K562 (cell line): Measurements from ENCODE around the gene PGGHG. TPM values are rescaled to one million over a fixed set of nuclear protein-coding genes. Genes with fewer than 3 reads are reported as not detected.

Experiments
- ATAC-seq: fragments of 200-7000 bp; cut with Tn5 transposase; 3 replicates; pipeline ENCODE4 v1.9.1; 2020; ENCODE audit warnings: moderate library complexity
- BruUV-seq: library from RNA; stranded (reverse); fragments of 400-500 nt; replicated peaks from 2 replicates; lab custom pipeline; 2021; lab: Mats Ljungman, UMichigan
- CTCF ChIA-PET: fragments of 300-600 bp; formaldehyde crosslinking; extraction: SDS; loops from one replicate; lab custom pipeline; 2021; ENCODE audit warnings: low intra/inter-chr PET ratio; lab: Yijun Ruan, JAX
- POLR2A ChIA-PET: fragments of 300-600, 350-650 bp; sonication (Branson Sonifier 250); formaldehyde crosslinking; extraction: SDS; loops from one replicate; lab custom pipeline; 2021; ENCODE audit warnings: antibody characterized with exemption, inconsistent platforms; lab: Yijun Ruan, JAX
- DNase-seq, 4 experiments: peaks; one replicate each; pipeline versions ENCODE4 v3.0.0 to v3.0.0-alpha.2; 2011 to 2018; ENCODE audit warnings: low spot score in 3 of 4, mixed read lengths in 3 of 4; ENCODE audit errors: extremely low read depth in 1 of 4
- FAIRE-seq: peaks from 2 replicates; lab custom pipeline; 2011; peaks lifted over from hg19 to GRCh38; lab: Jason Lieb, UNC
- H2AFZ ChIP-seq: 2 replicates; pipeline ENCODE4 v1.6.0; 2011; ENCODE audit warnings: low read depth, low read length, control low read depth, inconsistent platforms
- H3K27ac ChIP-seq: fragments of 200-600 bp; 3 replicates; pipeline ENCODE4 v1.8.0; 2011; ENCODE audit warnings: low read depth, mild to moderate bottlenecking, control low read depth, inconsistent platforms, low read length, moderate library complexity, mixed read lengths; ENCODE audit errors: extremely low read depth
- H3K27me3 ChIP-seq, 2 experiments: fragments of 300-600 bp in 1 of 2; 2 replicates in 1 of 2; 3 replicates in 1 of 2; pipeline versions ENCODE4 v1.6.0 to v1.8.0; 2011; ENCODE audit warnings: inconsistent platforms in 2 of 2, low read length in 2 of 2, mild to moderate bottlenecking in 1 of 2, mixed read lengths in 1 of 2, moderate library complexity in 1 of 2; ENCODE audit not compliant: control insufficient read depth in 2 of 2, insufficient read depth in 2 of 2
- H3K36me3 ChIP-seq: fragments of 300-600 bp; 3 replicates; pipeline ENCODE4 v1.8.0; 2011; ENCODE audit warnings: mild to moderate bottlenecking, low read length, inconsistent platforms; ENCODE audit not compliant: control insufficient read depth, insufficient read depth
- H3K4me1 ChIP-seq, 2 experiments: fragments of 200-600 bp in 1 of 2; replicated peaks in 1 of 2; 2 replicates in 1 of 2; 3 replicates in 1 of 2; pipeline versions ENCODE4 v1.5.1 to v1.8.0; 2011; ENCODE audit warnings: inconsistent platforms in 2 of 2, low read length in 2 of 2, mild to moderate bottlenecking in 1 of 2, mixed read lengths in 1 of 2, moderate library complexity in 1 of 2; ENCODE audit not compliant: control insufficient read depth in 2 of 2, insufficient read depth in 2 of 2
- H3K4me2 ChIP-seq: 2 replicates; pipeline ENCODE4 v1.6.1; 2011; ENCODE audit warnings: low read length, control low read depth, inconsistent platforms, mixed read lengths; ENCODE audit not compliant: insufficient read depth
- H3K4me3 ChIP-seq: fragments of 200-600 bp; sonication (generic), shearing (Covaris generic); 2 replicates; pipeline ENCODE4 v1.5.1; 2016; ENCODE audit warnings: control low read depth, inconsistent platforms
- H3K79me2 ChIP-seq: fragments of 200-600 bp; 3 replicates; pipeline ENCODE4 v1.8.0; 2011; ENCODE audit warnings: low read length, inconsistent platforms; ENCODE audit not compliant: control insufficient read depth, insufficient read depth
- H3K9ac ChIP-seq, 2 experiments: 2 replicates each; pipeline versions ENCODE4 v1.6.0 to v1.6.1; 2011; ENCODE audit warnings: low read depth in 2 of 2, low read length in 2 of 2, control low read depth in 1 of 2, inconsistent platforms in 1 of 2, mild to moderate bottlenecking in 1 of 2, mixed read lengths in 1 of 2; ENCODE audit not compliant: insufficient read depth in 1 of 2
- H3K9me1 ChIP-seq: one replicate; pipeline ENCODE4 v1.6.0; 2011; ENCODE audit warnings: inconsistent platforms, mild to moderate bottlenecking, low read length, moderate library complexity; ENCODE audit not compliant: control insufficient read depth, insufficient read depth
- H3K9me3 ChIP-seq: replicated peaks from 2 replicates; pipeline ENCODE4 v1.5.1; 2011; ENCODE audit warnings: low read depth, low read length, inconsistent platforms; ENCODE audit not compliant: control insufficient read depth, insufficient read depth
- H4K20me1 ChIP-seq: replicated peaks from 2 replicates; pipeline ENCODE4 v1.6.1; 2011; ENCODE audit warnings: low read length, inconsistent platforms, mixed read lengths; ENCODE audit not compliant: control insufficient read depth, insufficient read depth
- BRD9 ChIP-seq: fragments of 450-650 bp; IDR thresholded peaks from 2 replicates; pipeline ENCODE4 v1.6.1; 2018; ENCODE audit warnings: low read depth; ENCODE audit not compliant: partially characterized antibody
- CEBPG ChIP-seq, 3 experiments: fragments of 200-800 bp in 1 of 3; sonication (Bioruptor generic) in 1 of 3; sonication (generic) in 1 of 3; formaldehyde crosslinking in 1 of 3; IDR thresholded peaks in 2 of 3; conservative IDR thresholded peaks in 1 of 3; 2 replicates each; pipeline versions ENCODE4 v1.6.1 to v1.8.0; 2016 to 2022; ENCODE audit warnings: missing compliant biosample characterization in 2 of 3, missing genetic modification characterization in 2 of 3, mild to moderate bottlenecking in 1 of 3, missing genetic modification reagents in 1 of 3
- GTF2E2 ChIP-seq: fragments of 200-800 bp; sonication (Bioruptor generic); IDR thresholded peaks from 2 replicates; pipeline ENCODE4 v1.6.1; 2016; ENCODE audit warnings: missing genetic modification characterization, missing compliant biosample characterization
- NR4A1 ChIP-seq, 2 experiments: fragments of 250-450 bp in 1 of 2; fragments of 450-650 bp in 1 of 2; sonication (Bioruptor Pico) in 1 of 2; IDR thresholded peaks; 2 replicates each; pipeline versions ENCODE4 v1.4.0 to v1.6.1; 2016 to 2020; ENCODE audit warnings: mild to moderate bottlenecking in 2 of 2, missing compliant biosample characterization in 1 of 2, missing genetic modification characterization in 1 of 2, moderate library complexity in 1 of 2
- WGBS: fragments of 100-300 bp; shearing (Covaris generic); methylation state at CpG from one replicate; pipeline ENCODE4 v1.1.6; 2016; ENCODE audit warnings: low coverage, mixed read lengths; ENCODE audit not compliant: insufficient coverage; ENCODE audit errors: missing lambda C conversion rate; 5-methylcytosine and 5-hydroxymethylcytosine counted together
- in situ Hi-C: fragments of 300-500 bp; cut with MboI; formaldehyde crosslinking; loops from 4 replicates; pipeline ENCODE4 v1.15.0; 2018; ENCODE audit warnings: inconsistent platforms, mixed read lengths
- intact Hi-C: fragments of 100-400 bp; cut with micrococcal nuclease; formaldehyde crosslinking; loops from 2 replicates; pipeline ENCODE4 v1.14.2; 2022
- polyA plus RNA-seq, 8 experiments: library from polyadenylated mRNA; depleted of rRNA in 4 of 8; stranded (reverse) in 5 of 8; unstranded in 3 of 8; fragments of >200 nt; fragmentation: Nextera tagmentation in 2 of 8; fragmentation: Illumina TruSeq in 1 of 8; extraction: Ambion mirVana in 2 of 8; extraction: Trizol in 1 of 8; gene quantifications; 2 replicates each; pipeline versions ENCODE4 v1.2.1 to v1.2.3, GENCODE V29; 2011 to 2014; ENCODE audit warnings: inconsistent platforms in 1 of 8, missing spikeins in 1 of 8
- total RNA-seq, 7 experiments: library from RNA; depleted of rRNA in 6 of 7; stranded (reverse); fragments of >200 nt in 6 of 7; fragmentation: Illumina TruSeq in 2 of 7; extraction: Trizol in 2 of 7; gene quantifications; 2 replicates each; pipeline versions ENCODE4 v1.2.1 to v1.2.3, GENCODE V29; 2011 to 2021; ENCODE audit warnings: low replicate concordance in 1 of 7
- TF ChIP-seq, protein P1 (sequence below): fragments of 250-450 bp; sonication (Bioruptor Pico); IDR thresholded peaks from 2 replicates; pipeline ENCODE4 v1.4.0; 2020; ENCODE audit warnings: mild to moderate bottlenecking, moderate library complexity
- TF ChIP-seq, protein P2 (sequence below): IDR thresholded peaks from 2 replicates; pipeline ENCODE4 v1.6.1; 2012; ENCODE audit warnings: low read depth, low read length, improper control_type of control experiment, borderline replicate concordance
- TF ChIP-seq, protein P3 (sequence below): fragments of 250-450 bp; sonication (Bioruptor Pico); IDR thresholded peaks from 2 replicates; pipeline ENCODE4 v1.8.0; 2021; ENCODE audit warnings: mild to moderate bottlenecking, moderate library complexity
- TF ChIP-seq, protein P4 (sequence below): fragments of 450-650 bp; IDR thresholded peaks from 2 replicates; pipeline ENCODE4 v1.6.1; 2016; ENCODE audit warnings: borderline replicate concordance

PGGHG gene
- total and polyA plus RNA-seq, 9 of the 15 experiments (the other 6 are each of a cell fraction or from before 2014, with no cell fraction given): 0.38 to 85.1 (median 18.1) TPM

DNA sequence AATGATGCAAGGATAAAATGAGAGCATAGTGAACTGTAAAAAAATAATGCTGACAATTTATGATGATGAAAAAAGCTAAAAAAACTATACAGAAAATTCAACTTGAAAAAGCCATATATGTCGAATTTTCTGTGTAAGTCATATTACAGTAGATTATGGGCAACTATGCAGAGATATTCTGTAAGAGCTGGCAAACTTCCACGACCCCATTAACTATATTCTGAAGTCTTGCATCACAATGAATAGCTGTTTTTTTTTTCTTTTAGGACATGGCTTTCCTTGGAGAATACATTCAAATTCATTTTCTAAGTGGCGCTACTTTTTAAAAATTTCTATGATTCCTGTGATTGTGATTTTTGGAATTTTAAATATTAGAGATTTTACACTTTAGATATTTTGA lies 33.8 kb upstream of the PGGHG start:
- no peak overlapping the region for H3K27ac ChIP-seq
- no peaks in the 10 kb centered on the region for H3K79me2 ChIP-seq
- POLR2A ChIA-PET: interaction anchor here (0.6 to 1.1 kb wide), 3 partner anchors 11 to 195 kb away, joined by 3 to 4 read pairs (median 3); partner anchors contain the start of gene PTDSS2
- in situ Hi-C loops: no loop called here
- DNase-seq (no peak), ATAC-seq (no peak), FAIRE-seq (no peak)
- intact Hi-C loops: no loop called here
- 32% methylated on average over 3 of the region's 3 CpGs for WGBS
- CTCF ChIA-PET: no interaction called here
- peaks cover 13 to 19% of the 10 kb centered on the region in 2 experiments for H3K4me1 ChIP-seq
- no peaks in the 10 kb centered on the region for H3K9me1 ChIP-seq
- H3K4me2 ChIP-seq: no peak overlapping the region
- no peaks in the 10 kb centered on the region for H3K27me3 ChIP-seq
- TF ChIP-seq, protein P1, sequence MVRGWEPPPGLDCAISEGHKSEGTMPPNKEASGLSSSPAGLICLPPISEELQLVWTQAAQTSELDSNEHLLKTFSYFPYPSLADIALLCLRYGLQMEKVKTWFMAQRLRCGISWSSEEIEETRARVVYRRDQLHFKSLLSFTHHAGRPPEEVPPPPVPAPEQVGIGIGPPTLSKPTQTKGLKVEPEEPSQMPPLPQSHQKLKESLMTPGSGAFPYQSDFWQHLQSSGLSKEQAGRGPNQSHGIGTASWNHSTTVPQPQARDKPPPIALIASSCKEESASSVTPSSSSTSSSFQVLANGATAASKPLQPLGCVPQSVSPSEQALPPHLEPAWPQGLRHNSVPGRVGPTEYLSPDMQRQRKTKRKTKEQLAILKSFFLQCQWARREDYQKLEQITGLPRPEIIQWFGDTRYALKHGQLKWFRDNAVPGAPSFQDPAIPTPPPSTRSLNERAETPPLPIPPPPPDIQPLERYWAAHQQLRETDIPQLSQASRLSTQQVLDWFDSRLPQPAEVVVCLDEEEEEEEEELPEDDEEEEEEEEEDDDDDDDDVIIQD (CRISPR knock-in tag): no peak
- TF ChIP-seq, protein P2, sequence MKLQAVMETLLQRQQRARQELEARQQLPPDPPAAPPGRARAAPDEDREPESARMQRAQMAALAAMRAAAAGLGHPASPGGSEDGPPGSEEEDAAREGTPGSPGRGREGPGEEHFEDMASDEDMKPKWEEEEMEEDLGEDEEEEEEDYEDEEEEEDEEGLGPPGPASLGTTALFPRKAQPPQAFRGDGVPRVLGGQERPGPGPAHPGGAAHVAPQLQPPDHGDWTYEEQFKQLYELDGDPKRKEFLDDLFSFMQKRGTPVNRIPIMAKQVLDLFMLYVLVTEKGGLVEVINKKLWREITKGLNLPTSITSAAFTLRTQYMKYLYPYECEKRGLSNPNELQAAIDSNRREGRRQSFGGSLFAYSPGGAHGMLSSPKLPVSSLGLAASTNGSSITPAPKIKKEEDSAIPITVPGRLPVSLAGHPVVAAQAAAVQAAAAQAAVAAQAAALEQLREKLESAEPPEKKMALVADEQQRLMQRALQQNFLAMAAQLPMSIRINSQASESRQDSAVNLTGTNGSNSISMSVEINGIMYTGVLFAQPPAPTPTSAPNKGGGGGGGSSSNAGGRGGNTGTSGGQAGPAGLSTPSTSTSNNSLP: no peak
- TF ChIP-seq, protein P3, sequence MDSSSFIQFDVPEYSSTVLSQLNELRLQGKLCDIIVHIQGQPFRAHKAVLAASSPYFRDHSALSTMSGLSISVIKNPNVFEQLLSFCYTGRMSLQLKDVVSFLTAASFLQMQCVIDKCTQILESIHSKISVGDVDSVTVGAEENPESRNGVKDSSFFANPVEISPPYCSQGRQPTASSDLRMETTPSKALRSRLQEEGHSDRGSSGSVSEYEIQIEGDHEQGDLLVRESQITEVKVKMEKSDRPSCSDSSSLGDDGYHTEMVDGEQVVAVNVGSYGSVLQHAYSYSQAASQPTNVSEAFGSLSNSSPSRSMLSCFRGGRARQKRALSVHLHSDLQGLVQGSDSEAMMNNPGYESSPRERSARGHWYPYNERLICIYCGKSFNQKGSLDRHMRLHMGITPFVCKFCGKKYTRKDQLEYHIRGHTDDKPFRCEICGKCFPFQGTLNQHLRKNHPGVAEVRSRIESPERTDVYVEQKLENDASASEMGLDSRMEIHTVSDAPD (CRISPR knock-in tag): no peak
- no peak for TF ChIP-seq GTF2E2 (tag)
- TF ChIP-seq CEBPG (CRISPR knock-in tag; IDR thresholded peaks at IDR 0.05): no peak
- TF ChIP-seq CEBPG (tag; conservative IDR thresholded peaks at IDR 0.05 in 1 of 2, IDR thresholded peaks at IDR 0.05 in 1 of 2): peak in 1 of 2 experiments; percentile 13; a peak in 2 of 4 replicates
- TF ChIP-seq, protein P4, sequence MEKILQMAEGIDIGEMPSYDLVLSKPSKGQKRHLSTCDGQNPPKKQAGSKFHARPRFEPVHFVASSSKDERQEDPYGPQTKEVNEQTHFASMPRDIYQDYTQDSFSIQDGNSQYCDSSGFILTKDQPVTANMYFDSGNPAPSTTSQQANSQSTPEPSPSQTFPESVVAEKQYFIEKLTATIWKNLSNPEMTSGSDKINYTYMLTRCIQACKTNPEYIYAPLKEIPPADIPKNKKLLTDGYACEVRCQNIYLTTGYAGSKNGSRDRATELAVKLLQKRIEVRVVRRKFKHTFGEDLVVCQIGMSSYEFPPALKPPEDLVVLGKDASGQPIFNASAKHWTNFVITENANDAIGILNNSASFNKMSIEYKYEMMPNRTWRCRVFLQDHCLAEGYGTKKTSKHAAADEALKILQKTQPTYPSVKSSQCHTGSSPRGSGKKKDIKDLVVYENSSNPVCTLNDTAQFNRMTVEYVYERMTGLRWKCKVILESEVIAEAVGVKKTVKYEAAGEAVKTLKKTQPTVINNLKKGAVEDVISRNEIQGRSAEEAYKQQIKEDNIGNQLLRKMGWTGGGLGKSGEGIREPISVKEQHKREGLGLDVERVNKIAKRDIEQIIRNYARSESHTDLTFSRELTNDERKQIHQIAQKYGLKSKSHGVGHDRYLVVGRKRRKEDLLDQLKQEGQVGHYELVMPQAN: no peak
- TF ChIP-seq NR4A1 (CRISPR knock-in tag; IDR thresholded peaks at IDR 0.05): no peak
- no peak for TF ChIP-seq NR4A1 (tag; IDR thresholded peaks at IDR 0.05)
- TF ChIP-seq BRD9: no peak
- TF ChIP-seq, all 486 proteins: peak for 1
- Histone ChIP-seq H3K9me3 (no peaks in the 10 kb centered on the region), H3K36me3 (peaks cover 38% of the 10 kb centered on the region), H3K4me3 (no peak overlapping the region), H2AFZ (no peak overlapping the region), H3K9ac (no peak overlapping the region), H4K20me1 (no peaks in the 10 kb centered on the region)
- no TSS peak for BruUV-seq
